IgD-negative memory B cell (primary cell): ENCODE measurements around the gene HCN1. TPM values are rescaled to one million over a fixed set of nuclear protein-coding genes. Genes with fewer than 3 reads are reported as not detected.
"Not testable (repeated sequence)": the region's sequence is repeated elsewhere in the genome, so short reads cannot be mapped to it uniquely, and the experiment has no call there.

Experiments
- H3K27ac Mint-ChIP-seq, 3 donors: one replicate each; pipeline ENCODE4 v1.8.0; 2020 to 2022; ENCODE audit warnings: mild to moderate bottlenecking in 3 of 3, mixed read lengths in 3 of 3, moderate library complexity in 1 of 3
- H3K27me3 Mint-ChIP-seq: one replicate; pipeline ENCODE4 v1.8.0; 2021; ENCODE audit warnings: mixed read lengths
- H3K36me3 Mint-ChIP-seq: one replicate; pipeline ENCODE4 v1.8.0; 2020; ENCODE audit warnings: mild to moderate bottlenecking, mixed read lengths
- H3K4me1 Mint-ChIP-seq, 3 donors: one replicate each; pipeline ENCODE4 v1.8.0; 2020 to 2022; ENCODE audit warnings: mixed read lengths in 3 of 3, mild to moderate bottlenecking in 1 of 3
- H3K4me3 Mint-ChIP-seq, 4 donors: one replicate each; pipeline ENCODE4 v1.8.0; 2020 to 2022; ENCODE audit warnings: mild to moderate bottlenecking in 4 of 4, mixed read lengths in 4 of 4, moderate library complexity in 3 of 4
- H3K9me3 Mint-ChIP-seq, 3 donors: one replicate each; pipeline ENCODE4 v1.8.0; 2020 to 2021; ENCODE audit warnings: mixed read lengths in 3 of 3, mild to moderate bottlenecking in 1 of 3
- polyA plus RNA-seq: library from polyadenylated mRNA; unstranded; fragments of 300-500 nt; fragmentation: Illumina TruSeq; gene quantifications from one replicate; pipeline ENCODE4 v1.2.3, GENCODE V29; 2021

HCN1 gene
- polyA plus RNA-seq, 1 donor from 2014 or later = not detected

- Mint-ChIP-seq H3K36me3 (no peaks in the 10 kb centered on the region), H3K27ac (no peak overlapping the region), H3K4me1 (no peaks in the 10 kb centered on the region), H3K27me3 (no peaks in the 10 kb centered on the region), H3K9me3 (peaks cover 0 to 16% (median 11%) of the 10 kb centered on the region in 3 donors), H3K4me3 (no peak overlapping the region)
These were observed 23.9 kb downstream of the HCN1 start for GRCh38 chr5:45672271-45672670.

GRCh38 chr5:45648744-45649143 lies 47.4 kb downstream of the HCN1 start:
- H3K4me3 Mint-ChIP-seq = no peak overlapping the region
- H3K36me3 Mint-ChIP-seq = no peaks in the 10 kb centered on the region
- no peaks in the 10 kb centered on the region for H3K27me3 Mint-ChIP-seq
- peaks cover 3 to 8% (median 5%) of the 10 kb centered on the region in 3 donors for H3K9me3 Mint-ChIP-seq
- no peaks in the 10 kb centered on the region for H3K4me1 Mint-ChIP-seq
- no peak overlapping the region for H3K27ac Mint-ChIP-seq

GRCh38 chr5:45643056-45643455 lies 53.1 kb downstream of the HCN1 start:
- no peak overlapping the region for H3K27ac Mint-ChIP-seq
- no peak overlapping the region for H3K4me3 Mint-ChIP-seq
- H3K27me3 Mint-ChIP-seq = no peaks in the 10 kb centered on the region
- H3K36me3 Mint-ChIP-seq = no peaks in the 10 kb centered on the region
- peaks cover 3 to 12% (median 3%) of the 10 kb centered on the region in 3 donors for H3K9me3 Mint-ChIP-seq
- H3K4me1 Mint-ChIP-seq = peaks cover 0 to 3% (median 0%) of the 10 kb centered on the region in 3 donors

GRCh38 chr5:45642370-45642769 lies 53.8 kb downstream of the HCN1 start:
- Mint-ChIP-seq H3K4me3 (no peak overlapping the region), H3K27me3 (no peaks in the 10 kb centered on the region), H3K4me1 (peaks cover 0 to 3% (median 0%) of the 10 kb centered on the region in 3 donors), H3K27ac (no peak overlapping the region), H3K36me3 (no peaks in the 10 kb centered on the region), H3K9me3 (peaks cover under 1 to 8% (median 3%) of the 10 kb centered on the region in 3 donors)

GRCh38 chr5:45639040-45639439 lies 57.1 kb downstream of the HCN1 start:
- no peak overlapping the region for H3K27ac Mint-ChIP-seq
- peaks cover 0 to 3% (median 0%) of the 10 kb centered on the region in 3 donors for H3K4me1 Mint-ChIP-seq
- H3K36me3 Mint-ChIP-seq = no peaks in the 10 kb centered on the region
- no peaks in the 10 kb centered on the region for H3K27me3 Mint-ChIP-seq
- no peak overlapping the region for H3K4me3 Mint-ChIP-seq
- H3K9me3 Mint-ChIP-seq = peaks cover 0 to 7% (median 3%) of the 10 kb centered on the region in 3 donors

- H3K36me3 Mint-ChIP-seq = no peaks in the 10 kb centered on the region
These were observed 69.0 kb downstream of the HCN1 start for GRCh38 chr5:45627076-45627656.

GRCh38 chr5:45623832-45624231 lies 72.3 kb downstream of the HCN1 start:
- H3K9me3 Mint-ChIP-seq = peaks cover 0 to 14% (median 4%) of the 10 kb centered on the region in 3 donors
- H3K4me3 Mint-ChIP-seq = no peak overlapping the region

More at GRCh38 chr5:45627076-45627656, 69.0 kb downstream of the HCN1 start:
- no peak overlapping the region for H3K4me3 Mint-ChIP-seq
- H3K27ac Mint-ChIP-seq = no peak overlapping the region
- H3K4me1 Mint-ChIP-seq = no peaks in the 10 kb centered on the region
- peaks cover 0 to 14% (median 0%) of the 10 kb centered on the region in 3 donors for H3K9me3 Mint-ChIP-seq
- no peaks in the 10 kb centered on the region for H3K27me3 Mint-ChIP-seq

GRCh38 chr5:45622365-45622764 lies 73.8 kb downstream of the HCN1 start:
- Mint-ChIP-seq H3K4me3 (no peak overlapping the region), H3K27me3 (no peaks in the 10 kb centered on the region), H3K27ac (no peak overlapping the region), H3K4me1 (no peaks in the 10 kb centered on the region), H3K9me3 (peaks cover 0 to 14% (median 4%) of the 10 kb centered on the region in 3 donors), H3K36me3 (no peaks in the 10 kb centered on the region)

More at GRCh38 chr5:45623832-45624231, 72.3 kb downstream of the HCN1 start:
- no peaks in the 10 kb centered on the region for H3K27me3 Mint-ChIP-seq
- H3K4me1 Mint-ChIP-seq = no peaks in the 10 kb centered on the region
- H3K27ac Mint-ChIP-seq = no peak overlapping the region
- H3K36me3 Mint-ChIP-seq = no peaks in the 10 kb centered on the region

GRCh38 chr5:45617859-45618416 lies 78.2 kb downstream of the HCN1 start:
- peaks cover 0 to 4% (median 0%) of the 10 kb centered on the region in 3 donors for H3K9me3 Mint-ChIP-seq
- H3K36me3 Mint-ChIP-seq = no peaks in the 10 kb centered on the region
- no peak overlapping the region for H3K4me3 Mint-ChIP-seq
- H3K27ac Mint-ChIP-seq = no peak overlapping the region
- no peaks in the 10 kb centered on the region for H3K4me1 Mint-ChIP-seq
- no peaks in the 10 kb centered on the region for H3K27me3 Mint-ChIP-seq

- no peaks in the 10 kb centered on the region for H3K4me1 Mint-ChIP-seq
- no peak overlapping the region for H3K4me3 Mint-ChIP-seq
- H3K27me3 Mint-ChIP-seq = no peaks in the 10 kb centered on the region
- H3K27ac Mint-ChIP-seq = no peak overlapping the region
- H3K36me3 Mint-ChIP-seq = no peaks in the 10 kb centered on the region
- peaks cover 0 to 3% (median 3%) of the 10 kb centered on the region in 3 donors for H3K9me3 Mint-ChIP-seq
These were observed 86.5 kb downstream of the HCN1 start for GRCh38 chr5:45609661-45610060.

GRCh38 chr5:45604092-45604491 lies 92.1 kb downstream of the HCN1 start:
- no peak overlapping the region for H3K27ac Mint-ChIP-seq
- no peaks in the 10 kb centered on the region for H3K36me3 Mint-ChIP-seq
- no peaks in the 10 kb centered on the region for H3K27me3 Mint-ChIP-seq
- H3K9me3 Mint-ChIP-seq = peaks cover under 1 to 7% (median 2%) of the 10 kb centered on the region in 3 donors
- no peak overlapping the region for H3K4me3 Mint-ChIP-seq
- H3K4me1 Mint-ChIP-seq = no peaks in the 10 kb centered on the region

GRCh38 chr5:45601424-45601823 lies 94.8 kb downstream of the HCN1 start:
- Mint-ChIP-seq H3K27ac (no peak overlapping the region), H3K9me3 (peaks cover 4 to 7% (median 7%) of the 10 kb centered on the region in 3 donors), H3K4me1 (no peaks in the 10 kb centered on the region), H3K4me3 (no peak overlapping the region), H3K36me3 (no peaks in the 10 kb centered on the region), H3K27me3 (no peaks in the 10 kb centered on the region)

GRCh38 chr5:45596320-45596719 lies 99.9 kb downstream of the HCN1 start:
- no peaks in the 10 kb centered on the region for H3K4me1 Mint-ChIP-seq
- H3K9me3 Mint-ChIP-seq = peaks cover 0 to 8% (median 7%) of the 10 kb centered on the region in 3 donors
- no peak overlapping the region for H3K27ac Mint-ChIP-seq
- H3K36me3 Mint-ChIP-seq = no peaks in the 10 kb centered on the region
- H3K4me3 Mint-ChIP-seq = no peak overlapping the region
- no peaks in the 10 kb centered on the region for H3K27me3 Mint-ChIP-seq

GRCh38 chr5:45586001-45586400 lies 110.2 kb downstream of the HCN1 start:
- not testable (repeated sequence) for H3K4me3 Mint-ChIP-seq, H3K4me1 Mint-ChIP-seq, H3K27ac Mint-ChIP-seq, H3K36me3 Mint-ChIP-seq, H3K9me3 Mint-ChIP-seq, H3K27me3 Mint-ChIP-seq

GRCh38 chr5:45578270-45578669 lies 117.9 kb downstream of the HCN1 start:
- Mint-ChIP-seq H3K36me3 (no peaks in the 10 kb centered on the region), H3K9me3 (peaks cover 5 to 8% (median 6%) of the 10 kb centered on the region in 3 donors)

GRCh38 chr5:45568813-45569212 lies 127.4 kb downstream of the HCN1 start:
- H3K4me1 Mint-ChIP-seq = no peaks in the 10 kb centered on the region
- H3K9me3 Mint-ChIP-seq = peaks cover 6 to 23% (median 8%) of the 10 kb centered on the region in 3 donors
- H3K4me3 Mint-ChIP-seq = no peak overlapping the region
- H3K27ac Mint-ChIP-seq = no peak overlapping the region
- H3K36me3 Mint-ChIP-seq = no peaks in the 10 kb centered on the region
- H3K27me3 Mint-ChIP-seq = no peaks in the 10 kb centered on the region

More at GRCh38 chr5:45578270-45578669, 117.9 kb downstream of the HCN1 start:
- Mint-ChIP-seq H3K4me3 (no peak overlapping the region), H3K4me1 (no peaks in the 10 kb centered on the region), H3K27me3 (no peaks in the 10 kb centered on the region), H3K27ac (no peak overlapping the region)
